Fibroblast of mammary gland (primary cell): ENCODE data around the gene MYH14.
"Not testable (repeated sequence)": the region's sequence is repeated elsewhere in the genome, so short reads cannot be mapped to it uniquely, and the experiment has no call there.

ENCODE experiments used
- DNase-seq: peaks from one replicate; pipeline ENCODE4 v3.0.0-alpha.2; 2010; ENCODE audit warnings: low read depth
- H3K4me3 ChIP-seq: 2 replicates; pipeline ENCODE4 v1.5.1; 2011; ENCODE audit warnings: low read depth, mild to moderate bottlenecking, low read length, moderate library complexity; ENCODE audit not compliant: control insufficient read depth
- CTCF ChIP-seq: conservative IDR thresholded peaks from 2 replicates; pipeline ENCODE4 v1.5.1; 2011; ENCODE audit warnings: low read depth, low read length, inconsistent platforms; ENCODE audit not compliant: control insufficient read depth, insufficient read depth

The MYH14 gene

GRCh38 chr19:50331221-50331993 lies 128.0 kb downstream of the MYH14 start:
- TF ChIP-seq CTCF: no peak
- no peak for DNase-seq
- no peak overlapping the region for H3K4me3 ChIP-seq

DNA sequence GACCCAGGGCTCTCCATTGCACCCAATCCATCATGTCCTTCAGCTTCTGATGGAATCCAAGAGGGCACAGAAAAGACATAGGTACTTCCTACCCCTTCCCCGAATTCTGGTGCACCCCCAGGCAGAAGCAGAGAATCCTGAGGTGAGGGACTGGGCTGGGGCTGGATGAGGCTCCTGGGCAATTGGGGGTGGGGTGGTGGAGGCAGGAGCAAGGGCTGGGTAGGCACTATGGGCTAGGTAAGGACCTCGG lies 128.5 kb downstream of the MYH14 start:
- TF ChIP-seq CTCF: no peak
- no peak overlapping the region for H3K4me3 ChIP-seq

GRCh38 chr19:50332244-50333038 lies 129.0 kb downstream of the MYH14 start:
- H3K4me3 ChIP-seq: no peak overlapping the region

More for the DNA sequence above, 128.5 kb downstream of the MYH14 start:
- no peak for DNase-seq

GRCh38 chr19:50333235-50333736 lies 129.9 kb downstream of the MYH14 start:
- TF ChIP-seq CTCF: no peak
- peak overlapping the region; percentile 52 for H3K4me3 ChIP-seq
- DNase-seq: peak; percentile 84

More at GRCh38 chr19:50332244-50333038, 129.0 kb downstream of the MYH14 start:
- no peak for TF ChIP-seq CTCF
- no peak for DNase-seq

DNA sequence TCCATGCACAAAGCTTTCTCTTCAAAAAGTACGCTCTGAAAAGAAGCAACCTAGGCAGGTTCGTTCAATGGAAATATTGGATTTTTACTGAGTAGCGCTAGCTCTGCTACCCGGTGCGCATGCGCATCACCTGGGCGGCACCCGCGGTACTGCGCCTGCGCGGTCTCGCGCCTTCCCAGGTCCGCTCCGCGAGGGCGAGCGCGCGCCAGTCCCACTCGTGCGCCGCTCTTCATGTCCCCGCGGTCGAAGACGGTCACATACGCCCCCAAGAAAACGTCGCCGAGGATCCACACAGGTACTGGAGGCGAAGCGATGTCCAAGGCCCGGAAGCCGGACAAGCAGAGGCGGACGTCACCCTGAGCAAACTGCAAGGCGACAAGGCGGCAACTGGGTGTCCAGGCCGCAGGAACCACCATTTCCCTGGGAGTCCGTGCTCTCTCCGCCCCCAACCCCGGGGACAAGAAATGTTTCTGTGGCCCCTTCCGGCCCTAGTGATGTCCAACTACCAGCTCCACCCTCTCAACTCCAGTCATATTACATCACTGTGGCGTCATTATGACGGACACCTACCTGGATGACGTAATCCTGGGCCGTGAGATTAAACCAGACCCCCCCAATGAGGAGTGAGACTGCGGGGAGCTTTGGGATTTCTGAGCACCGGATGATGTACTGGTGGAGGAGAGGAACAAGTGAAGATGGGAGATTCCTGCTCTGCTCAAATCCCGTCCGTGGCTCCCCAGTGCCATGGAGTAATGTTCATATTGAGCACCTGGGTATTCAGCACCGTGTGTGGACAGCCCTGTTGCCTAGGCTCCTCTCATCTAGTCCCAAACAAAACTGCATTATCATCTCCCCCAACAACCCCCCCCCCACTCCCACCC lies 130.6 kb downstream of the MYH14 start:
- peak overlapping the region; percentile 52 for H3K4me3 ChIP-seq
- no peak for DNase-seq
- no peak for TF ChIP-seq CTCF

DNA sequence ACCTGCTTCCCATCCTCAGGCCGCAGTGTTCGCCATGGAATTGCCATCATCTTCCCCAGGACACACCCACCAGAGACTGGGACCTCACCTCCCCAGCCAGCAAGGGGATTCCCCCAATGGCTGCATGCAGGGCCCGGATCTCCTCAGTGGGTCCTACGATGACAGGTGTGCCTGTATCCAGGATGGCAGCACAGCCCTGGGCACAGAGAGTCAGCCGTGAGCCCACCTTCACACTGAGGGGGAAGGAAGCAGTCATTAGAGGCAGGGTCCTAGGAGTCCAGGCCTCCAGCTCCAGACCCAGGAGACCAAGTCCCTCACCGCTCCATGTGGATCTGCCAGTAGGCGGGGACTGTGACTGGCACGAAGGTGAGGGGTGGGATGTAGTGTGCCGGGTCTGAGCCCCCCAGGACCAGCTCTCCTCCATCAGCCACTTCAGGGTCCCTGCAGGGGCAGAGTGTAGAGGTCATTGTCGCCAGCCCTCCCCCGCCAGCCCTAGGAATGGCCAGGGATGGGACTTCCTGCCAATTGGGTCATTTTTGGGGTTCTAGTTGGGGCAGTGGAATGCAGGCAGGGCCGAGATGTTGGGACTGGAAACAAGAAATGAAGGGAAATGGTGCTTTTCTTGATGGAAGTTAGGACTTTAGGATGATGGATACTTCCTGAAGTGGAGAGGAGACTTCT lies 131.5 kb downstream of the MYH14 start:
- H3K4me3 ChIP-seq: no peak overlapping the region

DNA sequence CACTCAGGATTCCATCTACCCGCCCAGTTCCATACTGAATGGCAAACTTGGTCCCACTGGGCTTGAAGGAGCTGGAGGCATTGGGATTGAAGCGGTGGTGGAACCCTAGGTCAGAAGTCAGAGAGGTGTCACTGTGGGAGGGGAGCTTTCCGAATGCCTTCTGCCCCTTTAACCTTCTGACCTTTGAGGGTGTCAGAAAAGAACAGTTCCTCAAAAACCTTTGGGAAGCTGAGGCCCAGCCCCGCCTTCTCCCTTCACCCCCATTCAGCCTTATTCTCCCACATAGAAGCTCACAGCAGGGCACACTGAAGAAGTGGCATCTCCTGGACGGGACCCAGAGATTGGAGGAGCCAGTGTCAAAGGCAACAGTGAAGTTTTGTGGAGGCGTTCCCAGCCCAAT lies 133.6 kb downstream of the MYH14 start:
- DNase-seq, H3K4me3 ChIP-seq: not testable (repeated sequence)

More for the DNA sequence above, 131.5 kb downstream of the MYH14 start:
- TF ChIP-seq CTCF: no peak
- DNase-seq: no peak
